Left renal cortex interstitium (tissue), 4 donors: ENCODE data around the gene ZNF367. TPM values are rescaled to one million over a fixed set of nuclear protein-coding genes. Genes with fewer than 3 reads are reported as not detected.

Experiments
- DNase-seq, 4 donors: peaks; one replicate each; pipeline ENCODE4 v3.0.0-alpha.2; 2013; ENCODE audit warnings: low read depth in 4 of 4, low spot score in 2 of 4, missing footprints in 1 of 4
- polyA plus RNA-seq, 4 donors: library from polyadenylated mRNA; unstranded; fragments of 120-200 nt; gene quantifications; one replicate each; pipeline ENCODE4 v1.2.1, GENCODE V29; 2013; ENCODE audit not compliant: insufficient read length in 4 of 4

The ZNF367 gene
- 10 to 100 TPM in 2 of 4 donors, 1 to 10 TPM in 2; 9.0 to 11.8 (median 9.6) TPM for polyA plus RNA-seq

DNA sequence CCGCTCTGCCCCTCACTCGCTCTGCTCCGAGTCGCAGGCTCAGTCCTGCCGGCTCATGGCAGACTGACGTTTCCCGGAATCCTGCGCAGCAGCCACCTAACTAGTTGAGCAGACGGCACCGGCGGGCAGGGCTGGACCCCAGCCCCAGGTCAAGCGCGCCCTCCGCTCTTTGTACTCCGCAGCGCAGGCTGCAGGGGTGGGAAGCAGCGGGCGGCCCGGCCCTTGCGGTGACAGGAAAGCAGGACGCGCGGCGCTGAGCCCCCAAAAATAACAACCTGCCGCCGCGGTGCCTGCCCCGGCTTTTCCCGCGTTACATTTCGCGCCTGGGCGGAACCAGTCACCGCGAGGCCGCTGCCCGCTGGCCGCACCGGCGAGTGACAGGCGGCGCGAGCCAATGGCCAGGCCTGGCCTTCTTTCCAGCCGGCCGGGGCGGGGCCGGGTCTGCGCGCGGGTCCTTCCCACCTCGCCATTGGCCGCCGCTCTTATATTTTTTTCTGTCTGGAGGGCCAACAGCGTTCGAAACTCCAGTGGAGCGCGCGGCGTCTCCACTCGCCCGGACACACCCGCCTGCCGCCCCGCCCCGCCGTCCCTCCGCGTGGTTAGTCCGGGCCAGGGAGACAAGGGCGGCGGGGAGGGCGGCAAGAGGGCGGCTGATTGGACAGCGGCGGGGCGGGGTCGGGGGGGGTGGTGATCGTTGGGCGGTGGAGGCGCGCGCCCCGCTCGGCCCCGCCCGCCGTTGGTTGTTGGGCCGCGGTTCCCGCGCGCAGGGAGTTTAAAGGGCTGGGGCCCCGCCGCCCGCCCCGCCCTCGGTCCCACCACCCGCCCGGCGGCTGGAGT lies at the start of gene ZNF367:
ZNF367 (minus strand) TSS at position 288 of the 837 bp plus-strand sequence. CDS start 338 bp downstream, outside the sequence.
- DNase-seq = peak; percentile 62 to 92 (median 86)

DNA sequence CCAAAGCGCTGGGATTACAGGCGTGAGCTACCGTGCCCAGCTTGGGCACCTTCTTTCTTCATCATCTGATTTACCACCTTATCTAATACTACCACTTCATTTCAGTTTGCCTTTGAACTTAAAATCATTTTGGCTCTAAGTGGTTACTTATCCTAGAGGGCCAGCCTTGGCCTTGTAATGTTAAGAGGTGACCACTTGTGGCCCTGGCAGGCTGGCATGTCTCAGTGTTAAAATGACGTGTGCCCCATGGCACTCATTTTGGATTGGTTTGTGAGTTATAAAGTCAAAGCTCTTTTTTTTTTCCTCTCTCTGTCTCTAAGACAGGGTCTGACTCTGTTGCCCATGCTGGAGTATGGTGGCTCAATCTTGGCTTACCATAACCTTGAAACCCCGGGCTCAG lies 49.6 kb upstream of the ZNF367 start:
- DNase-seq = no peak

GRCh38 chr9:96464426-96464825 lies 46.3 kb upstream of the ZNF367 start:
- DNase-seq = no peak

- DNase-seq = no peak
Measured at GRCh38 chr9:96462541-96462940, 44.4 kb upstream of the ZNF367 start.

- no peak for DNase-seq
Measured at GRCh38 chr9:96461336-96461735, 43.2 kb upstream of the ZNF367 start.

DNA sequence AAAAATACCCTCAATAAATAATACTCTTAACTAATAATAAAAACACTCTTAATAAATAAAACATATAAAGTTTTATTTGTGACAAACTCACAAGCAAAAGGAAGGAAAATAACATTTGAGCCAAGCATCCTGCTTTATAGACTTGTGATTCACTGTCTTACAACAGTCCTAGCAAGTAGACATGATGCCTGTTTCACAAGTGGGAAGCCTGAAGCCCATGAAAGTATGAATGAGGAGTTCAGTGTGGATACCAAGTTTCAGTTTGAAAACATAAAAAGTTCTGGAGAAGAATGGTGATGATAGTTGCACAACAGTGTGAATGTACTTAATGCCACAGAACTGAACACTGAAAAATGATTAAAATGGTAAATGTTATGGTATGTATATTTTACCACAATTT lies 42.7 kb upstream of the ZNF367 start:
- no peak for DNase-seq

DNA sequence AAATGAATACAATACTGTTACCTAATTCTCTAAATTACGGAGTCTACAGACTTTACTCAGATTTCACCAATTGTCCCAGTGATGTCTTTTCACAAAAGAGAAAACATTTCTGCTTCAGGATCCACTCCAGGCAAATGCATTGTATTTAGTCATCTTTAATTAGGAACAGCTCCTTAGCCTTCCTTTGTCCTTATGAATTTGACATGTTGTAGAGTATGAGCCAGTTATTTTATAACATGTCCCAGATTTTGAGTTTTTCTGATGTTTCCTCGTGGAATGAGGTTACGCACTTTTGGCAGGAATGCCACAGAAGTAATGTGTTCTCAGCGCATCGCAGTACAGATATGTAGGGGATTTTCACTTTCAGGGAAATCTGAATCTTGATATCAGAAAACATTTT lies 42.3 kb upstream of the ZNF367 start:
- no peak for DNase-seq

DNA sequence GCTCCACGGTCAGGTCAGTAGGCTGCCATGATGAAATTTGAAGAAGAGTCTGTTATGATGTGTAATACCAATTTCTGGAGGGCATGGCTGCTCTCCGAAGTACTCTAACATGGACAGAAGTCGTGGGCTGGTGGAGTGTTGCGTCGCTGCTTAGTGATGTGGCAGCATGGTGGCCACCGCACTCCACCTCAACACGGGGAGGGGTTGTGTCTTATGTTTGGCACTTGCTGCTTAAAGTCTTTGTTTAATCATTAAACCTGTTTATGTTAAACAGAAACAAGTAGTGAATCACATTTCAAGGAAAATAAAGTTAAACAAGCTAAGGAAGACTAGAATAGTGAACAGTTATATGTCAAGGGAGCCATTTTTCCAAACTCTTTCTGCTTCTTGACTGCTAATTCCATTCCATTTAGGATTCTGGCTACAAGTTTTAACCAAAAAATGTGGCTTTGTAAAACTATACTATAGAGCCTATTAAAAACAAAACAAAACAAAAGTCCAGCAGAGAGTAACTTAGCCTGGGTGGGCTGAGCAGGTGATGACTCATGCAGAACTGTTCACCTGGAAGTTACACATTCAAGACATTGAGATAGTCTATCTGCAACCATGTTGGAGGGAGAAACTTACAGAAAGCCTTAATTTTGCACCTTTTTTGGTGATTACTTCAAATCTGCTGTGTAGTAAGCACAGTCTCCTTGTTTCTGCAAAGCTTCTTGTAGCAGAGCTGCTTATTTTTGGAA lies 41.3 kb upstream of the ZNF367 start:
- DNase-seq = no peak

DNA sequence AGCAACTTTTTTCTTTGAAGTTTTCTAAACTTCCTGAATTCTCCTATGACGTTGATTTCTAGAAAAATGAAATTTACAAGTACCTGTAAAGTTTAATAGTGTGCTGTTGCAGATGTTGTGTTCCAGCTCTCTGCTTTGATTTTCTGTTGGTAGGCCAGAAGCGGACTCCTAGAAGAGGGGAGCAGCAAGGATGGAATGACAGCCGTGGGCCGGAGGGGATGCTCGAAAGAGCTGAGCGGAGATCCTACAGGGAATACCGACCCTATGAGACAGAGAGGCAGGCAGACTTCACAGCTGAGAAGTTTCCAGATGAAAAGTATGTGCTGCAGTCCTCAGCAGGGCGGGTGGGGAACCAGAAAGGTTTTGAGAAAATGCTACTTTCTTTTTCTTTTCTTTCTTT lies 40.1 kb upstream of the ZNF367 start:
- no peak for DNase-seq

- no peak for DNase-seq
Measured at GRCh38 chr9:96457266-96457665, 39.1 kb upstream of the ZNF367 start.

DNA sequence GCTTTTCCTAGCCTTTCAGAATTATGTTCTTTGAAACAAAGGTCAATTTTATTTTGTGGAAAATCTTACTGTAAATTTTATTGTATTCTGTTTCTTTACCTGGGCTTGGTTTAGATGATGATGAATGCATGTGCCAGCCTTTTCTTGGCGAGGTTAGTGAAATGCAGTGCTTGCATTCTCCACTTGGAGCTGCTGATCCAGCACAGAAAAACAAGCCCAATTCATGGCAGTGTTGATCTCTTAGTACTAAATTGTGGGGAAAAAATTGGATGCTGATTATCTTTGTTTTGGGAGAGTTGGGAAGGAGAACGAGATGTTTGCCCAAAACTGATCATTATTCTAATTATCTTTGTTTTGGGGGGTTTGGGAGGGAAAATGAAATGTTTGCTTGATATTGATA lies 35.5 kb upstream of the ZNF367 start:
- no peak for DNase-seq

GRCh38 chr9:96450613-96451528 lies 32.7 kb upstream of the ZNF367 start:
- DNase-seq = no peak

DNA sequence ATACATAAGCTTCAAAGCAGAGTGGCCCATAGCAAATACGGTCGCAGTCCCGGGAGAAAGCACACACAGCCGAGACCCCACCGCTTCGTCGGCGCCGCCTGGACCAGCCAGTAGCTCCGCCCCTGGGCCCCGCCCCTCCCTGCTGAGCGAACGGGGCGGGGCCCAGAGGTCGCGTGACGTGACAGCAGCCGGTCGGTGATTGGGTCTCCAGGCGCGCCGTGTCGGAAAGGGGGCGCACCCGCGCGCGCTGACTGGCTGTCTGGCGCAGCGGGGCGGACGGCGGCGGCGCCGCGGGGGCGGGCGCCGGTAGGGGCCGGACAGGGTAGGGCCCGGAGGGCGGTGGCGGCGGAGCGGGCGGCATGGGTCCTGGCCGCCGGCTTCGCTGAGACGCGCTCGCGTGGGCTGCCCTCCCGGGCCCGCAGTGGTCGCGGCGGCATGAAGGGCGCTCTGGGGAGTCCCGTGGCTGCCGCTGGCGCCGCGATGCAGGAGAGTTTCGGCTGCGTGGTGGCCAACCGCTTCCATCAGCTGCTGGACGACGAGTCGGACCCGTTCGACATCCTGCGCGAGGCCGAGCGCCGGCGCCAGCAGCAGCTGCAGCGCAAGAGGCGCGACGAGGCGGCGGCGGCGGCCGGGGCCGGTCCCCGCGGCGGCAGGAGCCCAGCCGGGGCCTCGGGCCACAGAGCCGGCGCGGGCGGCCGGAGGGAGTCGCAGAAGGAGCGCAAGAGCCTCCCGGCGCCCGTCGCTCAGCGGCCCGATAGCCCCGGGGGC lies 31.9 kb upstream of the ZNF367 start, which contains the start of gene HABP4:
HABP4 (plus strand) TSS at position 325 of the 768 bp plus-strand sequence; CDS start at position 436, 111 bp downstream.
- DNase-seq = peak; percentile 79 to 91 (median 88)

- DNase-seq = peak in 1 of 4 donors; percentile 66
Measured at GRCh38 chr9:96449523-96449844, 31.3 kb upstream of the ZNF367 start.

- no peak for DNase-seq
Measured at GRCh38 chr9:96448546-96449170, 30.5 kb upstream of the ZNF367 start.

DNA sequence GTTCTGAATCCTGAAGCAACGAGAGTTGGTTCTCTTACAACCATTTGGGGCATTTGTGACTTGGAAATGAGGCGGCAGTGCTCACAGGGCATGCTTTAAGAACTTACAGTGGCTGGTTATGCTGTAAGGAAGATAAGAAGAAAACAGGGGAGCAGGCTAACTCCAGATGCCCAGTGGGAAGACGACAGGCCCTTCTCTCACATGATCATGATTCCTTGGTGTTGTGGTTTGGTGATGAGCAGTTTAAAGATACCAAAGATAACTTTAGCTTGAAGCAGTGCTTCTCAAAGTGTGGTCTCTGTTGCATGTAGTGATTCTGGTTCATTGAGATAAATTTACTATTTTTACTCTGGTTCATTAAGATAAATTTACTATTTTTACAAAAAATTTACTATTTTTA lies 29.2 kb upstream of the ZNF367 start:
- DNase-seq = no peak

GRCh38 chr9:96442491-96442890 lies 24.3 kb upstream of the ZNF367 start:
- no peak for DNase-seq

GRCh38 chr9:96441798-96442445 lies 23.8 kb upstream of the ZNF367 start:
- DNase-seq = no peak

DNA sequence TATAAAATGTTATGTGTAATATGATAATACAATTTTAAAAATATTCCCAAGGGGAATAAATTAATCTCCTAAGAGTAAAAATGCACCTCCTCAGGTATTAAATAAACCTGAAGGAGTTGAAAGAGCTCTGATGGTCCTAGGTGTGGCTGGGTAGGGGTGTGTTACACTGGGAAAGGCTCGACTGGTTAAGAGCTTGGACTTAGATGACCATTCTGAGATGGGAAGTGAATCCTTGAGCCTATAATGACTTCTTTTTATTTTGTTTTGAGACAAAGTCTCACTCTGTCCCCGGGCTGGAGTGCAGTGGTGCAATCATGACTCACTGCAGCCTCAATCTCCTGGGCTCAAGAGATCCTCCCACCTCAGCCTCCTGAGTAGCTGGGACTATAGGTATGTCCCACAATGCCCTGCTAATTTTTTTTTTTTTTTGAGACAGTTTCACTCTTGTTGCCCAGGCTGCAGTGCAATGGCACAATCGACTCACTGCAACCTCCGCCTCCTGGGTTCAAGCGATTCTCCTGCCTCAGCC lies 22.6 kb upstream of the ZNF367 start:
- DNase-seq = no peak
